GM21528 (cell line): ENCODE data around the gene PREX1.
"Not testable (repeated sequence)": the region's sequence is repeated elsewhere in the genome, so short reads cannot be mapped to it uniquely, and the experiment has no call there.

Experiments
- ATAC-seq: cut with Tn5 transposase; IDR thresholded peaks from one replicate; pipeline ENCODE4 v1.9.1; 2021; ENCODE audit warnings: mild to moderate bottlenecking, moderate library complexity; ENCODE audit not compliant: unreplicated experiment, low FRiP score

PREX1 gene

DNA sequence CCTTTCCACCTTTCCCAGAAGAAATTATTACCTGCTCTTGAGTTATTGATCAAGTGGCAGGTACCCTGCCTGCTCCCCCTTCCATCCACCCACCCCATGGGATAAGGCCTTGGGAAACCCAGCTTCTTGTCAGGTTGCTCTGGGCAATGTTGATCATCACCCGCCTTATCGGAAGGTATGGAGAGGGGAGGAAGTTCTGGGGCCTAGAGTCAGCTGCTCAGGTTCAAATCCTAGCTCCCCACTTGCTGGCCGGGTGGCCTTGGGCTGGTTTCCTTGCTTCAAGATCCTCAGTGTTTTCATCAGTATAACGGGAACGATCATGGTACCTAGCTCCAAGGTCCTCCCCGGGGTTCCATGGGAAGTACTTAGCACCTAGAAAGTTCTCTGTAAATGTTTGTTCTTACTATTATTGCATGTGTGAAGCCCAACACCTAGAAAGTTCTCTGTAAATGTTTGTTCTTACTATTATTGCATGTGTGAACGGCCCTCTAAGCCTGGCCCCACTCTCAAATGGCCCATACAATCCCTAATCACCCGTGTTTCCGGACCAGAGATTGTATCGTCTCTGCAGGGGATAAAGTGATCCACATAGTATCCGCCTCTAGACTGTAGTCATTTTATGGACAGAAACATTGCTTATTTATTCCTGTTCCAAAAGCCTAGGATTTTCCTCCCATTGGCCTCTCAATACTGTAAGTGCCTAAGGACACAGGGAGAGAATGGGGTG lies 1.1 kb upstream of the PREX1 start:
- ATAC-seq: no peak

DNA sequence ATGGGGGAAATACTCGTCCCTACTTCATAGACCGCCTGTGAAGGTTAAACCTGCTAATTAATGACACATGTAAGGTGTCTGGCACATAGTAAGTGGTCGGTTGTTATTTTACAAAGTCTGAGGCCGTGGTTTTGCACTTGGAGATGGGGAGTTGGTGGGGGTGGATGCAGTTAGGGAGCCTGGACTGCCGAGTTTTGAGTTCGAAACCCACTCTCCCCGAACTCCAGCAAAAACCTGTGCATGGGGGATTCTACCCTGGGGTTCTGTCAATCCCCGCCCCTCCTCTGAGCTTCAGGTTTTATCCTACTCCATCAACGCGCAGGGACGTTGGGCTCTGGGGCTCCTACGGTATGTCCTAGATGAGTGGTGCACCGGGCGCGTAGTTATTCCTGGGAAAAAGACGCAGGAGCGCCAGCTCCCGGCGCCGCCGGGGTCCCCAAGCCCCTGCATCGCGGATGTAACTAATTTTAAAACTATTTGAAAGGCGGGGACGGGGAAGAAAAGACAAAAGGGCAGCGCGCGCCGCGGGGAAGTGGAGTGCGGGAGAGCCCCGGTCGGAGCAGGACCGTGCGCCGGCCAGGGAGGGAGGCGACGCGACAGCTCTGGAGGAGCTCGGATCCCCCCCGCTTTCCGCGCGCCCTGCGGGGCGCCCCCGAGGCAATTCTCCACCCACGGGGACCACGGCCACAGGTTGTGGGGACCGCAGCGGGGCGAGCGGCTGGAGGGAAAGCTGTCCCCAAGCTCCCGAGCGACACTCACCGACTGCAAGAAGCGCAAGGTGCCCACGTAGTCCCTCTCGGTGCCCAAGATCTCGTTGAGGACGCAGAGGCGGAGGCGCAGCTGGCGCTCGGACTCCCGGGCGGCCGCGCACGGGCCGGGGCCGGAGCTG lies 672 bp downstream of the PREX1 start:
- no peak for ATAC-seq

DNA sequence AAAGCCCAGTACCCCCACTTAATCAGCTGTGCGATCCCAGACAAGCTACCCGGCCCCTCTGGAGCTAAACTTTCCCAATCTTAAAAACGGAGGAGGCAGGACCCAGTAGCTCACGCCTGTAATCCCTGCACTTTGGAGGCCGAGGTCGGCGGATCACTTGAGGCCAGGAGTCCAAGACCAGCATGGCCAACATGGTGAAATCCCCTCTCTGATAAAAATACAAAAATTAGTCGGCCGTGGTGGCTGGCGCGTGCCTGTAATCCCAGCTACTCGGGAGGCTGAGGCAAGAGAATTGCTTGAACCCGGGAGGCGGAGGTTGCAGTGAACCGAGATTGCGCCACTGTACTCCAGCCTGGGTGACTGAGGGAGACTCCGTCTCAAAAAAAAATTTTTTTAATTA lies 1.3 kb downstream of the PREX1 start:
- ATAC-seq: not testable (repeated sequence)

DNA sequence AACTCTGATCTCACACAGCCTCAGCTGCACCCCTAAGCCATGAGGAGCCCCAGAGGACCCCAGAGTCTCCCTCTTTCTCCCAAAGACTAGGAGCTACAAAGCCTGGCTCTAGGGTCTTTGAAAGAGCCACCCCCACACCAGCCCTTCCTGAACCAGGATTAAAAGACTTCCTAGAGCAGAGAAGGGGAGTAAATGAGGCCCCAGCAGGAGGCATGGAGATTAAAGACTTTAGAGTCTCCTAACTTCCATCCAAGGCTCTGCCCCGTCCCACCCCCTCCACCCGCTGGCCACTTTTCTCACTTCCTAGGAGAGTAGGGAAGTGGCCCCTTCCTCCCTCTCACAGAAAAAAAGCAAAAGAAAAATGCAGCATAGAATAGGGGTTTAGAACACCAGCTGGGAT lies 1.7 kb downstream of the PREX1 start:
- no peak for ATAC-seq

DNA sequence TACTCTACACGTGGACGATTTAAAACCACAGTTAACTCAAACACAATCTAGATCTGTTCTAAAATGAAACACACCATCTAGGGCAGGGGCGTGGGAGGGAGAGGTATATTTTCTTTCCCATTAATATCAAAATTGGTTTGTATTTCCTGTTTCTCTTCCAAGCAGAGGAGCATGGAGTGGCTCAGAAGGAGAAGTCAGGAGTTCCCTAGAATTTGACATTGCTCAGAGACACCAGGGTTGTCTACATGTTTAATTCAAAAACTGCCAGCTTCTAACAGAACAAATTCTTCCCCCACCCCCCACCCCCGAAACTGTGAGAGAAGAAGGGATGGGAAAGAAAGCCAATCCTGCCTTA lies 2.3 kb downstream of the PREX1 start:
- ATAC-seq: no peak

DNA sequence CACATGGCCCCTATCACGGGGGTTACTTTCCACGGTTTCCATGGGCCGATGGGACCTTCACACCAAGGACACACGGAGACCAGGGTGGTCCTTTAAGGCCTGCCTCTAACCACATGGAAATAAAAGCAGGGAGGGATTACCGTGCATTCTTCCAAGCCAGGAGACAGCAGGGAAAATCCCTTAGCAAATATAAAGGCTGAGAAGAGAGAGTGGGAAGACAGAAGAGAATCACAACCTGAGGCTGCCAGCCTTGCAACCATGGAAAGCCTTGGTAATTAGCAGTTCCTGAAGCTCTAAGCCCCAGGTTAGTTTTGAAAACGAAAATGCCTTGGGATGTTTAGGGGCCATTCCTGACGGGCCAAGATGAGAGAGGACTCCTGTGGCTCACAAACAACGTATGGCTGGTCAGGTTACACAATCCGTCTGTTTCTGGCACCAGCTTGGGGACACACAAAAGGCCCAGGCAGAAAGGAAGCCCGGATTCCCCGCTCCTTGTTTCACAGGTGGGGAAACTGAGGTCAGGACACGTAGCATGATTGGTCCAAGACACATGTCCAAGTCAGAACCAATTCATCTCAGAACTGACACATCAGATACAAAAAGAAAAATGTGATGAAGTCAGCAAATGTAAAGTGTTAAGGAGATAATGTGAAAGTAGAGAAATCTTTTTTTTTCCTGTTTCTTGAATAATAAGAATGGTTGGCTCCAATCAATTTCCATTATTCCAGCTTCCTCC lies 2.8 kb downstream of the PREX1 start:
- ATAC-seq: no peak

DNA sequence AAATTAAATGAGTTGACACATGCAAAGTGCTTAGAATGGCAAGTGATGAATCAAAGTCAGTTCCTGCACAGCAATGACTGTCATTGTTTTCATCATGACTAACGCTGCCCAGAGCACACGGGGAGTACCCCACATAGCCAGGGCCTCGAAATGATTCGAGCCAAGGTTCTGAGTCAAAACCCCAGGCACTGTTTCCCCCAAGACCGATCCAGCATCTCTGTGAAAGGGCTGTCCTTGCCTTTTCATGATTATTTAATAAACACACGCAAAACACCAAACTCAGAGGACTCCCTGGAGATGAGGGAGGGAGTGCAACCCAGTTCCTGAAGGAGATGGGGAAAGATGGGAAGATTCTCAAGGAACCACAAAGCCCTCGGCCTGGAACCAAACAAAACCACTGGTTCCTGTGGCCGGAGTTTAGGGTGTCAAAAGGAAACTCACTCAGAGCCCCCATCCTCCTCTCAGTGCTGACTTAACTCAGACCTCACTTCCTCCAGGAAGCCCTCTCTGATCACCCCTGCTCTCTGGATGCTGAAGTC lies 3.8 kb downstream of the PREX1 start:
- no peak for ATAC-seq

DNA sequence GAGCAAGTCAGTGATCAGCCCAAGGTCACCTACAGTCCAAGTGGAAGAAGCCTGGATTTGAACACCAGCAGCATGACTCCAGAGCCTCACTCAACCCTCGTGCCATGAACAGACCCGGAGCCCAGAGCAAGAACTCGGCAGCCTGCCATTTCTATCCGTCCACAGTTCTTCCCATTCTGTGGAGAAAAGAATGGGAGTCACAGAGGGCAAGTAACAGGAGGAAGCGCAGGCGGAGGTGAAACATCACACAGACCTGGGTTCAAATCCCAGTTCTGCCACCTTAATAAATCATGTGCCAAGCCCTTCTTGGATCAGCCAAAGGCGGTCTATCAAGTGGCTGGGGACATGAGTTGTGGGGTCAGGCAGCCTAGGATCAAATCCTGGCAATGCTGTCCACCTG lies 4.3 kb downstream of the PREX1 start:
- no peak for ATAC-seq

DNA sequence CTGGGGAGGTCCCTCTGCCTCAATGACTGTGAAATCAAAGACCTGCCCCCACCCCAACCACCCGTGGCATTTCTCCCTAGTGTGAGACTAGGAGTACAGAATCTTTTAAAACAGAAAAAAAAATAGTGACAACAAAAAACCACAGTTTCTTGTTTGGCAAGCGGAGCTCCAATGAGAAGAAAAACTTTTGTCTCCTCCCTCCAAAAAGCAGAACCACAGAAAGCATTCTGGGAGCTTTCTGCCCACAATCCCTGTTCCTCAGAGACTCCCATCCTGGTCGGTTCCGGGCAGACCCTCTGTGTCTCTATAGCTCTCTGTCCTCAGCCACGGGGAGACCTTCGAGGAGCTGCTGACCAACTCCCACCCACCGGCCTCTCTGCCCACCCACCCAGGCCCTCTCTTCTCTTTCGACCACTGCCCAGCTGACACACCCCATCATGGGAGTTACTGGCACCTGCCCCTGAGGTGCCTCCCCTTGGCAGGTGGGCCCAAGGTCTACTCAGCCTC lies 4.9 kb downstream of the PREX1 start:
- ATAC-seq: no peak

DNA sequence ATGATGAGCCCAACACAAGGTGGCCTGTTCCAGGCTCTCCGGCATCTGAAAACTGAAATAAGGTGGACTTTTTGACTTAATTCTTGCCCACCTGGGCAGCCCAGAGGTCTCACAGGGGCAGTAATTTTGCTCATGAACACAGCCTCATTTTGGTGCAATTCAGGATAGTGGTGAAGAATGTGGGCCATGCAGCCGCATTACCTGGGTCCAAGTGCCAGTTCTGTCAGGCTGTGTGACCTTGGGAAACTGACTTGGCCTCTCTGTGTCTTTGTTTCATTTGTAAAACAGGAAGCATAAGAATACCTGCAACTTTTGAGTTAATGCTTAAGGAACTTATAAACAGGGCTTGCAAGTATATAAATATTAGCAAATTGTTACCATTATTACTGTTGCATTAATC lies 5.6 kb downstream of the PREX1 start:
- no peak for ATAC-seq

DNA sequence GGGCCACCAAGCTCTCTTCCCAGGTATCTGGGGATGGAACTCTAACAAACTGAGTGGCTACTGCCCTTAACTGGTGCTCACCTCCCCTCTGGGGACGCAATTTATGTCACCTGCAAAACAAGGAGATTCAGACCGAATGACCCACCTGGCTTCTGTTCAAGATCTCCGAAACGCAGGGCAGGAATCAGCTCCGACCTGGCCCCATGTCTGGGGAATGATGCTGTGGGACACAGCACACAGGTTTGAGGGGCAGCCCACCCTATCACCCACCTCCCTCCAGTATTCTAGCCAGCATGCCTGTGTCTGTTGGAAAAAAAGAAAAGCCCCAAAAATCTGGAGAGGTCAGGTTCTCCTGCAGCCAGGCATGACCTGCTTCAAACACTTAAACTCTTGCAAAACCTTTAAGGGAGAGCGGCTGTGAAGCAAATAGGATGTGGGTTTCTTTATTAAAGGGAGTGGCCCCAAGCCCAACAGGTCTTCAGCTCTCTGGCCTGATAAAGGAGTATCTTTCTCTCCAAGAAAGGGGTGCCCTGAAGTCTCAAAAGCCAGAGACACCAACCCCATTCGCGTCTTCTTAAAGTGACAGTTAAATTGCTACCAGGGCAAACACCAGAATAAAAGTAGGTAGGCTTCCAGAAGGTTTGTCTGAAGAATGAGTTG lies 6.4 kb downstream of the PREX1 start:
- no peak for ATAC-seq

DNA sequence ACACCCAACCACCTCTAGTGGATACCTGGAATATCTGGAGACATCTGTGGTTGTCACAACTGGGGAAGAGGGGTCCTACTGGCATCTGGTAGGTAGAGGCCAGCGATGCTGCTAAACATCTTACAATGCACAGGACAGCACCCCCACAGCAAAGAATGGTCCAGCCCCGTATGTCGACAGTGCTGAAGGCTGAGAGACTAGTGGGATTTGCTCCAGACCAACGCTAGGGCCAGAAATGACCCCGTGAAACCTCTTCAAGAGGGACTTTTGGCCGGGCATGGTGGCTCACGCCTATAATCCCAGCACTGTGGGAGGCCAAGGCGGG lies 7.2 kb downstream of the PREX1 start:
- ATAC-seq: no peak

DNA sequence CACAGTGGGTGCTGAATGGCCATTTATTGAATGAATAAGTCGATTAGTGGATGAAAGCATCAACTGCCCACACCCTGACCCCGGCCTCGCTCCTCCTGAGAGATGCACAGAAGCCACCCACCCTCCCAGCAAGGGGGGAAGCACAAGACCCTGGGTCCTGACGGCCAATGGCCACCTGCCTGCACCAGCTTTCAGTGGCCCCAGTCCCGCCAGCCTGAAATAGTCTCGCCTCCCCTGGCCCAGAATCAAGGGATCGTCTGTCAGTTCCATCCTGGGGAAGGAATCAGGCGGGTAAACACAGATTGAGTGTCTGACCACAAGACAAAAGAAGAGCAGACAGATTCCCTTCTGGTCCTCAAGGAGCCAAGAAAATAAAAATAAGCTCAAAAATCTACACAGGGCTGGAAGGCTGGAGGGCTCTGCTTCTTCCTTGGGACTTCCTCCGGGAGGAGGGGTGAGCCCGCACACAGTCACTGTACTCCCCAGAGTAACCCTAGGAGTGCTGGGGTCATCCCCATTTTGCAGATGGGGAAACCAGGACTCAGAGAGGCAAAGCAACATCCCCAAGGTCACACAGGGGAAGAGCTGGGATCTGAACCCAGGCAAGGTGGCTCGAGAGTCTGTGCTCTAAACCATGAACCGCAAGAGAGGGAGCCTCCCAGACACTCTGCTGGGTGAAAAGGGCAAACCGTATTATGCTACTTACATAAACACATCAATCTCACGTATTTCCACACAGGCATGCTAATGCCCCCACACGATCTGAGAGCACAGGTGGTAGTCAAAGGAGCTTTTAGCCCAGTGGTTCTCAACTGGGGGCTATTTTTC lies 7.8 kb downstream of the PREX1 start:
- ATAC-seq: no peak

DNA sequence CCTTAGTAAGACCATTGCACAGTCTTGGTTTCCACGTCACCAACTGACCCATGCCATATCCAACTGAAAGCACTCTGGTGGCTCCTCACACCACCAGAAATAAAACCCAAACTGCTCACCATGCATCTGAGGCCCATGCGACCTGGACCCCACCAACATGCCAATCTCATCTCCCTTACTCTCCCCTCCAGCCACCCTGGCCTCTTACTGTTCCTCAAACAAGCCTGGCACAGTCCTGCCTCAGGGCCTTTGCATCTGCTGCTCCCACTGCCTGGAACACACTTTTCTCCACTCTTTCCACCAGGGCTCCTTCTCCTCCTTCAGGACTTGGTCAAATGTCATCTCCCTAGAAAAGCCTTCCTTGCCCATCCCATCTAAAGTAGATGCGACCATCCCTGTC lies 8.7 kb downstream of the PREX1 start:
- no peak for ATAC-seq

DNA sequence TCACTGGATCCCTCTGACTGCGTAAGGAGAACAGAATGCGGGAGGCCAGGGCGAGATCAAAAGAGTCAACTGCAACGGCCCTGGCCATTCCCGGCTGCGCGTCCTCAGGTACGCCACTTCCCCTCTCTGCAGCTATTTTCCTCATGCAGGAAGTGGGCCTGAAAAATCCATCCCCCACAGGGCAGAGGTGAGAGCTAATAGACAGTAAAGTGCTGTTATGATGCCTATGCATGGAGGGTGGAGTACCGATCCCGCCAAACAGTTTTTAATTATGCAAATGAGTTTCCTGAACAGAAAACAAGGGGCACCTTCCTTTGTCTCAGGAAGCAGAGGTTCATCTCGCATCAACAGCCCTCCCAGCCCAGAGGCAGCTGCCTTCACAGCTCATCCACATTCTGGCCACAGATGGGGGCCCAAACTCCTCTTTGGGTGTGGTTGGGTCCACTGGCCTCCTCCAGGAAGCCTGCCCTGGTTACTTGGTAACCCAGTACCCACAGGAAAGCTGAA lies 9.3 kb downstream of the PREX1 start:
- ATAC-seq: no peak

DNA sequence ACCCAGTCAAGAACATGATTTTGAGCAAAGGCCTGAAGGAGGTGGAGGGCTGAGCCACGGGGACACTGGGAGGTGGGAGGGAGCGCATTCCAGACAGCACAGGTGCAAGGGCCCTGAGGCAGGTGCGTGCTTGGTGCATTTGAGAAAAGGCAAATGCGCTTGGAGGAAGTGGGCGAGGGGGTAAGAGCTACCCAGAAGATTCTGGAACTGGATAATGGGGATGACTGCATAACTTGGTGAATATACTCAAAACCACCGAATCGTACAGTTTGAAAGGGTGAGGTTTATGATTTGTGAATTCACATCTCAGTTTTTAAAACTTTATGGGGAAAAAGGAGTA lies 9.8 kb downstream of the PREX1 start:
- no peak for ATAC-seq

DNA sequence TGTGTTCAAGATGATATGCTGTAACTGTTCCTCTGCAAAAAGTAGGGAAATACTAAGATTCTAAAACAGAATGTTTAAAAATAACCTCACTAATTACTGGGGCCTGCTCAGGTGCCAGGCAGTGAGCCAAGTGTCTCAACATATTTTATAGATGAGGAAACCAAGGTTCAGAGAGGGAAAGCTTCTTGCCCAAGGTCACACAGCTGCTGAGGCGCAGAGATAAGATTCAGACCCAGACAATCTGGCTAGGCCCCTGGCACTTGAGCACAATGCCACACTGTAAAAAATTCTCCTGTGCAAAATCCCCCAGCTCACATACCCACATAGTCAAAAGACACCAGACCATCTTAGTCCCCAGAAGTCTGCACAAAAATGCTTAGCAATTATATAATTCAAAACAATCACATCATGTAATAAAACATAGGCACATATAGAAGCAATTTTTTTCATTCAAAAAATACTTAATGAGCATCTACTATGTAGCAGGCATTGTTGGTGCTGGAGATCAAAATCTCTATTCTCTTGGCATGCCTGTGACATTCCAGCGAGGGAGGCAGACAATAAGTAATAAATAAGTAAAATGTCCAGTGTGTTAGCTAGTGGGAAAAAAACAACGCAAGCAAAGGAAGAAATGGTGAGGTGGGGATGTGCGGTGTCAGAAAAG lies 10.3 kb downstream of the PREX1 start:
- no peak for ATAC-seq

DNA sequence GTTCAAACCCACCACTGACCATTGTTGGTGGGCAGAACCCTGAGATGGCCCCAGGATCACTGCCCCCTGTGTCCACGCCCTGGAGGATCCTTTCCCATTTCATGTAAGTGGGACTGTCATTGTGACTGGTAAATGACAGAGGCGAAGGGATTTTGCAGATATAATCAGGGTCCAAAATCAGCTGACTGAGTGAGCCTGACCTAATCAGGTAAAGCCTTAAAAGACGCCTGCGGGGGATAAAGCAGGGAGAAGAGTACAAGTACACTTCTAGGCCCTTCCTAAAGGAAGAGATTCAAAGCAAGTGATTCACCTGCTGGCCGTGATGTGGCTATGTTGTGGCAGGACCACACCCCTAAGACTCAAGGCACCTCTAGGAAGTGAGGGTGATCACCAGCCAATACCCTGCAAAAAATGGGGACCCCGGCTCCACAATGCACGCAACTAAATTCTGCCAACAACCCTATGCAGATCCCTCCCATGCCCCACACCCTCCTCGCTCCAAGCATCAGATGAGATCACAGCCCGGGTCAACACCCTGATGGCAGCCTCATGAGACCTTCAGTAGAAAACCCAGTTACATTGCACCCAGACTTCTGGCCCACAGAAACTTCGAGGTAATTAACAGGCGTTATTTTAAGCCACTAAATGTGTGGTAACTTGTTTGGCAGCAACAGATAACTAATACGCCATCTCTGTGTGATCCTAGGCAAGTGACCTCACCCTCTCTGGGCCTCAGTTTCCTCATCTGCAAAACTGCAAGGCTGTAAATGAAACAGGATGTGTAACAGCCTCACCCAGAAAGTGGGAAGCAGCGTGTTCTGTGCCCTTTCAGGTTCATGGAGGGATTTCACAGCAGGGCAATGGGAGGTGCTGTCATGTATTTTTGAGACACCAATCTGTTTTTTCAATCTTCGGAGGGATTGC lies 11.3 kb downstream of the PREX1 start:
- ATAC-seq: no peak
